WTC11 (cell line): ENCODE data around the gene FLT1. TPM values are rescaled to one million over a fixed set of nuclear protein-coding genes. Genes with fewer than 3 reads are reported as not detected.

Experiments used
- ATAC-seq: fragments of 200-7000 bp; cut with Tn5 transposase; 2 replicates; pipeline ENCODE4 v1.10.0; 2021; ENCODE audit warnings: mild to moderate bottlenecking, moderate library complexity
- CTCF ChIA-PET: fragments of 300-600 bp; sonication (Branson Sonifier 250); formaldehyde crosslinking; loops from one replicate; lab custom pipeline; 2021; ENCODE audit warnings: antibody characterized with exemption; lab: Charles Lee
- POLR2A ChIA-PET: fragments of 350-600 bp; sonication (Branson Sonifier 250); formaldehyde crosslinking; loops from one replicate; lab custom pipeline; 2021; ENCODE audit warnings: antibody characterized with exemption; lab: Charles Lee
- DNase-seq: peaks from one replicate; pipeline ENCODE4 v3.0.0; 2021; ENCODE audit warnings: low spot score
- H3K27ac Mint-ChIP-seq: 2 replicates; pipeline ENCODE4 v1.8.0; 2021; ENCODE audit warnings: mixed read lengths
- H3K27me3 Mint-ChIP-seq: 2 replicates; pipeline ENCODE4 v1.8.0; 2021; ENCODE audit warnings: low read depth, mild to moderate bottlenecking, moderate library complexity, mixed read lengths
- H3K36me3 Mint-ChIP-seq: 2 replicates; pipeline ENCODE4 v1.8.0; 2021; ENCODE audit warnings: mixed read lengths
- H3K4me1 Mint-ChIP-seq: 2 replicates; pipeline ENCODE4 v1.8.0; 2022; ENCODE audit warnings: mixed read lengths
- H3K4me3 Mint-ChIP-seq: 2 replicates; pipeline ENCODE4 v1.8.0; 2021; ENCODE audit warnings: mild to moderate bottlenecking, moderate library complexity, mixed read lengths
- H3K9me3 Mint-ChIP-seq: 2 replicates; pipeline ENCODE4 v1.8.0; 2021; ENCODE audit warnings: mixed read lengths
- ATF3 ChIP-seq: sonication (generic); formaldehyde crosslinking; conservative IDR thresholded peaks from 2 replicates; pipeline ENCODE4 v1.8.1; 2022; ENCODE audit warnings: mild to moderate bottlenecking, missing genetic modification reagents
- CBFB ChIP-seq: sonication (generic); formaldehyde crosslinking; IDR thresholded peaks from 2 replicates; pipeline ENCODE4 v1.8.1; 2022; ENCODE audit warnings: mild to moderate bottlenecking, low read depth, missing genetic modification reagents
- CDX4 ChIP-seq: fragments of 250-450 bp; sonication (Bioruptor Pico); IDR thresholded peaks from 2 replicates; pipeline ENCODE4 v1.9.0; 2021; ENCODE audit warnings: moderate library complexity, mild to moderate bottlenecking, inconsistent platforms, borderline replicate concordance
- CREB1 ChIP-seq: sonication (generic); formaldehyde crosslinking; IDR thresholded peaks from 2 replicates; pipeline ENCODE4 v1.8.0; 2023; ENCODE audit warnings: mild to moderate bottlenecking, missing genetic modification reagents
- CREM ChIP-seq: sonication (generic); formaldehyde crosslinking; IDR thresholded peaks from 2 replicates; pipeline ENCODE4 v1.8.1; 2022; ENCODE audit warnings: mild to moderate bottlenecking, missing genetic modification reagents, moderate library complexity
- E2F1 ChIP-seq: sonication (generic); formaldehyde crosslinking; IDR thresholded peaks from 2 replicates; pipeline ENCODE4 v1.8.0; 2022; ENCODE audit warnings: mild to moderate bottlenecking, missing genetic modification reagents
- GRHL2 ChIP-seq: fragments of 250-450 bp; sonication (Bioruptor Pico); IDR thresholded peaks from 2 replicates; pipeline ENCODE4 v1.8.0; 2022; ENCODE audit warnings: mild to moderate bottlenecking, moderate library complexity; ENCODE audit not compliant: insufficient replicate concordance, severe bottlenecking
- HMGA2 ChIP-seq: fragments of 250-450 bp; sonication (Bioruptor Pico); IDR thresholded peaks from 2 replicates; pipeline ENCODE4 v1.4.0; 2021; ENCODE audit warnings: mild to moderate bottlenecking, moderate library complexity
- IRF2 ChIP-seq: sonication (generic); formaldehyde crosslinking; IDR thresholded peaks from 2 replicates; pipeline ENCODE4 v1.8.0; 2022; ENCODE audit warnings: low read depth, missing genetic modification reagents, borderline replicate concordance
- SMAD4 ChIP-seq: sonication (generic); formaldehyde crosslinking; IDR thresholded peaks from 2 replicates; pipeline ENCODE4 v1.8.0; 2022; ENCODE audit warnings: mild to moderate bottlenecking, missing genetic modification reagents
- SP1 ChIP-seq: sonication (generic); formaldehyde crosslinking; conservative IDR thresholded peaks from 2 replicates; pipeline ENCODE4 v1.8.1; 2022; ENCODE audit warnings: missing genetic modification reagents
- TCF7 ChIP-seq: sonication (generic); formaldehyde crosslinking; IDR thresholded peaks from 2 replicates; pipeline ENCODE4 v1.8.0; 2022; ENCODE audit warnings: mild to moderate bottlenecking, low read depth, missing genetic modification reagents, moderate library complexity
- TEAD1 ChIP-seq: sonication (generic); formaldehyde crosslinking; IDR thresholded peaks from 2 replicates; pipeline ENCODE4 v1.8.0; 2022; ENCODE audit warnings: mild to moderate bottlenecking, missing genetic modification reagents
- USF1 ChIP-seq: sonication (generic); formaldehyde crosslinking; IDR thresholded peaks from 2 replicates; pipeline ENCODE4 v1.8.0; 2022; ENCODE audit warnings: mild to moderate bottlenecking, missing genetic modification reagents
- total RNA-seq: library from RNA; stranded (reverse); gene quantifications from 3 replicates; pipeline ENCODE4 v1.2.3, GENCODE V29; 2021
- TF ChIP-seq, protein P1 (sequence below): fragments of 250-450 bp; sonication (Bioruptor Pico); conservative IDR thresholded peaks from 2 replicates; pipeline ENCODE4 v1.9.0; 2021; ENCODE audit warnings: mild to moderate bottlenecking
- TF ChIP-seq, protein P2 (sequence below): sonication (generic); formaldehyde crosslinking; IDR thresholded peaks from 2 replicates; pipeline ENCODE4 v1.8.1; 2022; ENCODE audit warnings: missing genetic modification reagents, borderline replicate concordance
- TF ChIP-seq, protein P3 (sequence below): sonication (generic); formaldehyde crosslinking; IDR thresholded peaks from 2 replicates; pipeline ENCODE4 v1.8.1; 2023; ENCODE audit warnings: mild to moderate bottlenecking, missing genetic modification reagents, borderline replicate concordance
- TF ChIP-seq, protein P4 (sequence below): sonication (generic); formaldehyde crosslinking; IDR thresholded peaks from 2 replicates; pipeline ENCODE4 v1.8.1; 2022; ENCODE audit warnings: mild to moderate bottlenecking, moderate library complexity, missing genetic modification reagents

Gene FLT1
- total RNA-seq, 1 experiment from 2014 or later, result 66.3 TPM

DNA sequence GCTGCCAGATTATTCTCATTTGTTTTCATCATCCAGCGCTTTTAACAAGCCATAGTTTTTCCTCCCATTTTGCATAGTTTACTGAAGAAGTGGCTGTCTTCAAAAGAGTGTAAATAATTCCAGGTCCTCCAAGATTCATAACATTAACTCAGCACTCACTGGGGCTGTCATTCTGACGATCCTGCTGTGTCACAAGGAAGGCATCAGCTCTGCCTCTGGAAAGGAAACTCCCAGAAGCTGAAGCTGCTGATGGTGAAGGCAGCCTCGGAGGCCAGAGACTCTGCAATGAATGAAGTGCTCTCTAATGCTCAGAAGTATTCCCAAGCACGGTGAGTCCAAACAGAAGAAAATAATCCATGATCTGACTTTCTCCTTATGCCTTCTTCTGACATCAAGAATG, 60.0 kb downstream of the FLT1 start:
- DNase-seq, result no peak
- TF ChIP-seq CREM (CRISPR knock-in tag) (no peak), TEAD1 (CRISPR knock-in tag) (no peak), HMGA2 (no peak), CREB1 (CRISPR knock-in tag) (no peak), CBFB (CRISPR knock-in tag) (no peak), USF1 (CRISPR knock-in tag) (no peak), SMAD4 (CRISPR knock-in tag) (no peak), IRF2 (CRISPR knock-in tag) (no peak), SP1 (CRISPR knock-in tag) (no peak), GRHL2 (CRISPR knock-in tag) (no peak), ATF3 (CRISPR knock-in tag) (no peak), TCF7 (CRISPR knock-in tag) (no peak), CDX4 (no peak), E2F1 (CRISPR knock-in tag) (no peak)
- TF ChIP-seq, protein P1, sequence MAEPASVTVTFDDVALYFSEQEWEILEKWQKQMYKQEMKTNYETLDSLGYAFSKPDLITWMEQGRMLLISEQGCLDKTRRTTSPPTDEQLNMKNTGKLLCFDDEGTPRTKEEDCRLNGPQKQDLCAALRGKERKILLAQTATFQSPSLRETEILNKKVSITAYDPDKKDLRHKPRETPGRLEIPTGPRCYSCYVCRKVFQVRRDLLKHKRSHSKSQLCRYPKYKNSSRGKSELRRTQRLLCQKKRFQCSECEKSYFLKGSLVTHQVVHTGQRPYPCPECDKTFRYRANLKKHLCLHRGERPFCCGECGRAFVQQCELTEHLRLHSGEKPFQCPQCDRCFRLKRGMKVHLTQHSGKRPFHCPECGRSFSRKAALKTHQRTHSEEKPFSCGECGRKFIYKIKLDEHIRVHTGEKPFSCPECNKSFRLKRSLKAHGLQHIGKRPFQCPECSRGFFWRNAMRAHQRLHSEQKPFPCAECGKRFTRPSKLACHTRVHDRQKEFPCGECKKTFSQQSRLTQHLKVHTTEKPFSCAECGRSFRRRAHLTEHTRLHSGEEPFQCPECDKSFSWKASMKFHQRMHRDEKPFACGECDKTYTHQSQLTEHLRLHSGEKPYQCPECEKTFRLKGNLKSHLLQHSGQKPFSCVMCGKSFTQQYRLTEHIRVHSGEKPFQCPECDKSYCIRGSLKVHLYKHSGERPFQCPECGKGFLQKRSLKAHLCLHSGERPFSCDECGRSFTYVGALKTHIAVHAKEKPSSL (CRISPR knock-in tag), result no peak
- TF ChIP-seq, protein P2, sequence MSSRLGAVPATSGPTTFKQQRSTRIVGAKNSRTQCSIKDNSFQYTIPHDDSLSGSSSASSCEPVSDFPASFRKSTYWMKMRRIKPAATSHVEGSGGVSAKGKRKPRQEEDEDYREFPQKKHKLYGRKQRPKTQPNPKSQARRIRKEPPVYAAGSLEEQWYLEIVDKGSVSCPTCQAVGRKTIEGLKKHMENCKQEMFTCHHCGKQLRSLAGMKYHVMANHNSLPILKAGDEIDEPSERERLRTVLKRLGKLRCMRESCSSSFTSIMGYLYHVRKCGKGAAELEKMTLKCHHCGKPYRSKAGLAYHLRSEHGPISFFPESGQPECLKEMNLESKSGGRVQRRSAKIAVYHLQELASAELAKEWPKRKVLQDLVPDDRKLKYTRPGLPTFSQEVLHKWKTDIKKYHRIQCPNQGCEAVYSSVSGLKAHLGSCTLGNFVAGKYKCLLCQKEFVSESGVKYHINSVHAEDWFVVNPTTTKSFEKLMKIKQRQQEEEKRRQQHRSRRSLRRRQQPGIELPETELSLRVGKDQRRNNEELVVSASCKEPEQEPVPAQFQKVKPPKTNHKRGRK (CRISPR knock-in tag), result no peak
- TF ChIP-seq, protein P3, sequence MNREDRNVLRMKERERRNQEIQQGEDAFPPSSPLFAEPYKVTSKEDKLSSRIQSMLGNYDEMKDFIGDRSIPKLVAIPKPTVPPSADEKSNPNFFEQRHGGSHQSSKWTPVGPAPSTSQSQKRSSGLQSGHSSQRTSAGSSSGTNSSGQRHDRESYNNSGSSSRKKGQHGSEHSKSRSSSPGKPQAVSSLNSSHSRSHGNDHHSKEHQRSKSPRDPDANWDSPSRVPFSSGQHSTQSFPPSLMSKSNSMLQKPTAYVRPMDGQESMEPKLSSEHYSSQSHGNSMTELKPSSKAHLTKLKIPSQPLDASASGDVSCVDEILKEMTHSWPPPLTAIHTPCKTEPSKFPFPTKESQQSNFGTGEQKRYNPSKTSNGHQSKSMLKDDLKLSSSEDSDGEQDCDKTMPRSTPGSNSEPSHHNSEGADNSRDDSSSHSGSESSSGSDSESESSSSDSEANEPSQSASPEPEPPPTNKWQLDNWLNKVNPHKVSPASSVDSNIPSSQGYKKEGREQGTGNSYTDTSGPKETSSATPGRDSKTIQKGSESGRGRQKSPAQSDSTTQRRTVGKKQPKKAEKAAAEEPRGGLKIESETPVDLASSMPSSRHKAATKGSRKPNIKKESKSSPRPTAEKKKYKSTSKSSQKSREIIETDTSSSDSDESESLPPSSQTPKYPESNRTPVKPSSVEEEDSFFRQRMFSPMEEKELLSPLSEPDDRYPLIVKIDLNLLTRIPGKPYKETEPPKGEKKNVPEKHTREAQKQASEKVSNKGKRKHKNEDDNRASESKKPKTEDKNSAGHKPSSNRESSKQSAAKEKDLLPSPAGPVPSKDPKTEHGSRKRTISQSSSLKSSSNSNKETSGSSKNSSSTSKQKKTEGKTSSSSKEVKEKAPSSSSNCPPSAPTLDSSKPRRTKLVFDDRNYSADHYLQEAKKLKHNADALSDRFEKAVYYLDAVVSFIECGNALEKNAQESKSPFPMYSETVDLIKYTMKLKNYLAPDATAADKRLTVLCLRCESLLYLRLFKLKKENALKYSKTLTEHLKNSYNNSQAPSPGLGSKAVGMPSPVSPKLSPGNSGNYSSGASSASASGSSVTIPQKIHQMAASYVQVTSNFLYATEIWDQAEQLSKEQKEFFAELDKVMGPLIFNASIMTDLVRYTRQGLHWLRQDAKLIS (CRISPR knock-in tag), result no peak
- TF ChIP-seq, protein P4, sequence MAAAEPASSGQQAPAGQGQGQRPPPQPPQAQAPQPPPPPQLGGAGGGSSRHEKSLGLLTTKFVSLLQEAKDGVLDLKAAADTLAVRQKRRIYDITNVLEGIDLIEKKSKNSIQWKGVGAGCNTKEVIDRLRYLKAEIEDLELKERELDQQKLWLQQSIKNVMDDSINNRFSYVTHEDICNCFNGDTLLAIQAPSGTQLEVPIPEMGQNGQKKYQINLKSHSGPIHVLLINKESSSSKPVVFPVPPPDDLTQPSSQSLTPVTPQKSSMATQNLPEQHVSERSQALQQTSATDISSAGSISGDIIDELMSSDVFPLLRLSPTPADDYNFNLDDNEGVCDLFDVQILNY (CRISPR knock-in tag), result no peak
- peaks cover 95% of the 10 kb centered on the region for H3K4me1 Mint-ChIP-seq
- ChIA-PET POLR2A (no interaction called here), CTCF (no interaction called here)
- H3K27ac Mint-ChIP-seq, result peak overlapping the region; percentile 95
- H3K36me3 Mint-ChIP-seq, result peaks cover 53% of the 10 kb centered on the region
- no peak for ATAC-seq
- no peaks in the 10 kb centered on the region for H3K27me3 Mint-ChIP-seq
- no peaks in the 10 kb centered on the region for H3K9me3 Mint-ChIP-seq
- H3K4me3 Mint-ChIP-seq, result no peak overlapping the region
